Astrocyte of the spinal cord (primary cell): ENCODE results near the gene SLC37A4.
"Not testable (repeated sequence)": the region's sequence is repeated elsewhere in the genome, so short reads cannot be mapped to it uniquely, and the experiment has no call there.

Source experiments
- DNase-seq: peaks from one replicate; pipeline ENCODE4 v3.0.0; 2011; ENCODE audit warnings: low read depth, low spot score
- H3K4me3 ChIP-seq: 2 replicates; pipeline ENCODE4 v1.5.1; 2011; ENCODE audit warnings: low read depth, mild to moderate bottlenecking, low read length, moderate library complexity
- in situ Hi-C: cut with HindIII; loops from 2 replicates; pipeline ENCODE4 v1.10.0; 2017; ENCODE audit warnings: low sequenced_read_pairs
- TF ChIP-seq, protein P1 (sequence below): IDR thresholded peaks from 2 replicates; pipeline ENCODE4 v1.5.1; 2012; ENCODE audit warnings: low read depth, mild to moderate bottlenecking, low read length, inconsistent platforms

Gene SLC37A4

DNA sequence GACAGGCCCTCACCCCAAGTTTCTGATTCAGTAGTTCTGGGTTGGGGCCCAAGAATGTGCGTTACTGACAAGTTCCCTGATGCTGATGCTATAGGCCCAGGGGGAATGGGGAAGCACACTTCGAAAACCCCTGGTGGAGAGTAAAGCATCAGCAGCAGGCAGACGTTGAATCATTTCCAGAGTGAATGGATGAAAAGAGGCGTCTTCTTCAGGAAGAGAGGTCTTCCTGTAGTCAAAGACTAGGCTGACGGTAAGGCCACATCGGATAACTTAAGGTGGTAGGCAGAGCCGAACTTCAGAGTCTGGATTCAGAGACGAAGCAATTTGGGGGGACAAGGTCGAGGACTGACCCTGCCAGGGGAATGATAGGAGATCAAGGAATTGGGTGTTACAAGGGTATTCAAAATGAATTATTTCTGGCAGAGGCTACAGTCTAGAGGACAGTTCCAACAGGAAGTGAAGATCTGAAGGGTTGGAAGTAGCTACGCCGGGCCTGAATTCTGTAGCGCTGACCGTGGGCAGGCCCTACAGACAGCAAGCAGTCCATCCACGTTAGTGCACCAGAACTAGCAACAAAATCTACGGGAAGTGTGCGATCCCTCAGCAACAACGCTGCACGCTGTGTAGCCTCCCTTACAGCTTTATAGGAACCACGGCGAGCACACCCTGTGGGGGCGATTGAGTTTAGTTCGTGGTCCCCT, 33.6 kb downstream of the SLC37A4 start:
- in situ Hi-C loops: no loop called here
- peak overlapping the region; percentile 67 for H3K4me3 ChIP-seq
- TF ChIP-seq, protein P1, sequence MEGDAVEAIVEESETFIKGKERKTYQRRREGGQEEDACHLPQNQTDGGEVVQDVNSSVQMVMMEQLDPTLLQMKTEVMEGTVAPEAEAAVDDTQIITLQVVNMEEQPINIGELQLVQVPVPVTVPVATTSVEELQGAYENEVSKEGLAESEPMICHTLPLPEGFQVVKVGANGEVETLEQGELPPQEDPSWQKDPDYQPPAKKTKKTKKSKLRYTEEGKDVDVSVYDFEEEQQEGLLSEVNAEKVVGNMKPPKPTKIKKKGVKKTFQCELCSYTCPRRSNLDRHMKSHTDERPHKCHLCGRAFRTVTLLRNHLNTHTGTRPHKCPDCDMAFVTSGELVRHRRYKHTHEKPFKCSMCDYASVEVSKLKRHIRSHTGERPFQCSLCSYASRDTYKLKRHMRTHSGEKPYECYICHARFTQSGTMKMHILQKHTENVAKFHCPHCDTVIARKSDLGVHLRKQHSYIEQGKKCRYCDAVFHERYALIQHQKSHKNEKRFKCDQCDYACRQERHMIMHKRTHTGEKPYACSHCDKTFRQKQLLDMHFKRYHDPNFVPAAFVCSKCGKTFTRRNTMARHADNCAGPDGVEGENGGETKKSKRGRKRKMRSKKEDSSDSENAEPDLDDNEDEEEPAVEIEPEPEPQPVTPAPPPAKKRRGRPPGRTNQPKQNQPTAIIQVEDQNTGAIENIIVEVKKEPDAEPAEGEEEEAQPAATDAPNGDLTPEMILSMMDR: peak; percentile 32
- peak; percentile 17 for DNase-seq

DNA sequence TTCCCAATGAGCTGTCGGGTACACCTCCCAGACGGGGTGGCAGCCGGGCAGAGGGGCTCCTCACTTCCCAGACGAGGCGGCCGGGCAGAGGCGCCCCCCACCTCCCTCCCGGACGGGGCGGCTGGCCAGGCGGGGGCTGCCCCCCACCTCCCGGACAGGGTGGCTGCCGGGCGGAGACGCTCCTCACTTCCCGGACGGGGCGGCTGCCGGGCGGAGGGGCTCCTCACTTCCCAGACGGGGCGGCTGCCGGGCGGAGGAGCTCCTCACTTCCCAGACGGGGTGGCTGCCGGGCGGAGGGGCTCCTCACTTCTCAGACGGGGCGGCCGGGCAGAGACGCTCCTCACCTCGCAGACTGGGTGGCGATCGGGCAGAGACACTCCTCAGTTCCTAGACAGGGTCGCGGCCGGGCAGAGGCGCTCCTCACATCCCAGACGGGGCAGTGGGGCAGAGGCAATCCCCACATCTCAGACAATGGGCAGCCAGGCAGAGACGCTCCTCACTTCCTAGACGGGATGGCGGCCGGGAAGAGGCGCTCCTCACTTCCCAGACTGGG, 39.1 kb downstream of the SLC37A4 start:
- DNase-seq, in situ Hi-C loops, H3K4me3 ChIP-seq: not testable (repeated sequence)

DNA sequence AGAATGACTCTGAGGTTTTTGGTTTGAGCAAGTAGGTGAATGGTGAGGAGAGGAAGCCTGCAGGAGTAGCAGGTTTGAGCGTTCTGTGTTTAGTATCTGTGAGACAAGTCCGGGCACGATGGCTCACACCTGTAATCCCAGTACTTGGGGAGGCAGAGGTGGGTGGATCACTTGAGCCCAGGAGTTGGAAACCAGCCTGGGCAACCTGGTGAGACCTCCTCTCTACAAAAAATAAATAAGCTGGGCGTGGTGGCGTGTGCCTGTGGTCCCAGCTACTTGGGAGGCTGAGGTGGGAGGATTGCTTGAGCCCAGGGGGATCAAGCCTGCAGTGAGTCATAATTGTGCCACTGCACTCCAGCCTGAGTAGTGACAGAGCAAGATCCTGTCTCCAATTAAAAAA, 42.4 kb downstream of the SLC37A4 start:
- TF ChIP-seq, protein P1: no peak
- in situ Hi-C loops: no loop called here
- no peak for DNase-seq

DNA sequence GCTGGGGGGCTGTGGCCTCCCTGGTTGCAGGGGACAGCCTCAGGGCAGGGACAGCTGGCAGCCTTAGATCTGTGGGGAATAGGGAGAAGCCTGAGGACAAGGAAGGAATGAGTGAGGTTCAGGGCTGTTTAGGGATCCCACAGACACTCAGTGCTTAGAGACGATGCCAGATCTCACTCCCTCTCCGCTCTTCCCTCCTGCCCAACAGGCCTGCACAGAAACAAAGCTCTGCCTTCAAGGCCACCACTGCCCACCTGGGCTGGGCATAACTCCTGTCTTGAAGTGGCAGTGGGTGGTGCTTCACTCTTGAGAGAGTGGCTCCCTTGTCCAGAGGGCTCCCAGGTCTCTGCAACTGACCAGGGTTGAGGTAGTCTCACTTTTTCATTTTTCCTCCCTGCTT, 45.9 kb downstream of the SLC37A4 start:
- in situ Hi-C loops: no loop called here
- TF ChIP-seq, protein P1: no peak
- no peak overlapping the region for H3K4me3 ChIP-seq
- no peak for DNase-seq

More for the DNA sequence above, 42.4 kb downstream of the SLC37A4 start:
- no peak overlapping the region for H3K4me3 ChIP-seq

DNA sequence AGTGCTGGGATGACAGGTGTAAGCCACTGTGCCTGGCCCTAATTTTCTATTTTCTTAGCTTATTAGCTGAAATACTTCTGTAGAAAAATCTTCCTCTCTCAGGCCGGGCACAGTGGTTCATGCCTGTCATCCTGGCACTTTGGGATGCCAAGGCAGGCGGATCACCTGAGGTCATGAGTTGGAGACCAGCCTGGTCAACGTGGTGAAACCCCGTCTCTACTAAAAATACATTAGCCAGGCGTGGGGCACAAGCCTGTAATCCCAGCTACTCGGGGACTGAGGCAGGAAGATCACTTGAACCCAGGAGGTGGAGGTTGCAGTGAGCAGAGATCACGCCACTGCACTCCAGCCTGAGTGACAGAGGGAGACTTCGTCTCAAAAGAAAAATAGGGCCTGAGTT, 46.3 kb downstream of the SLC37A4 start:
- DNase-seq, H3K4me3 ChIP-seq, in situ Hi-C loops: not testable (repeated sequence)

- no peak for DNase-seq
- TF ChIP-seq, protein P1: no peak
- in situ Hi-C loops: no loop called here
- H3K4me3 ChIP-seq: no peak overlapping the region
These were observed 50.3 kb downstream of the SLC37A4 start for GRCh38 chr11:118980191-118980881.

DNA sequence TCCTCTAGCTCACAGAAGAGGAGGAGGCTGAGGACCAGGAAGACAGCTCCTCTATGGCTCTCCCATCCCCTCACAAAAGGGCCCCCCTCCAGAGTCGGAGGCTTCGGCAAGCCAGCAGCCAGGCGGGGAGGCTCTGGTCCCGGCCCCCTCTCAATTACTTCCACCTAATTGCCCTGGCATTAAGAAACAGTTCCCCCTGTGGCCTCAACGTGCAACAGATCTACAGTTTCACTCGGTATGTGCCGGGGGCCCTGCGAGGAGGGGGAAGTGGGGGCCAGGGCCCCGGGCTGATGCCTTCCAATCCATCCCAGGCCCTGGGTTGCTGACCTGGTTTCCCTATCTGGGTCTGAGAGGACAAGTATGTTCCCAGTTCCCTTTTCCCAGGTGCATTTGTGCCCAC, 51.2 kb downstream of the SLC37A4 start:
- TF ChIP-seq, protein P1: no peak
- no peak overlapping the region for H3K4me3 ChIP-seq
- DNase-seq: no peak
- in situ Hi-C loops: no loop called here
